ENCODE data around the gene TRIM43.

- TF ChIP-seq, protein P1, sequence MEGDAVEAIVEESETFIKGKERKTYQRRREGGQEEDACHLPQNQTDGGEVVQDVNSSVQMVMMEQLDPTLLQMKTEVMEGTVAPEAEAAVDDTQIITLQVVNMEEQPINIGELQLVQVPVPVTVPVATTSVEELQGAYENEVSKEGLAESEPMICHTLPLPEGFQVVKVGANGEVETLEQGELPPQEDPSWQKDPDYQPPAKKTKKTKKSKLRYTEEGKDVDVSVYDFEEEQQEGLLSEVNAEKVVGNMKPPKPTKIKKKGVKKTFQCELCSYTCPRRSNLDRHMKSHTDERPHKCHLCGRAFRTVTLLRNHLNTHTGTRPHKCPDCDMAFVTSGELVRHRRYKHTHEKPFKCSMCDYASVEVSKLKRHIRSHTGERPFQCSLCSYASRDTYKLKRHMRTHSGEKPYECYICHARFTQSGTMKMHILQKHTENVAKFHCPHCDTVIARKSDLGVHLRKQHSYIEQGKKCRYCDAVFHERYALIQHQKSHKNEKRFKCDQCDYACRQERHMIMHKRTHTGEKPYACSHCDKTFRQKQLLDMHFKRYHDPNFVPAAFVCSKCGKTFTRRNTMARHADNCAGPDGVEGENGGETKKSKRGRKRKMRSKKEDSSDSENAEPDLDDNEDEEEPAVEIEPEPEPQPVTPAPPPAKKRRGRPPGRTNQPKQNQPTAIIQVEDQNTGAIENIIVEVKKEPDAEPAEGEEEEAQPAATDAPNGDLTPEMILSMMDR (IDR thresholded peaks at IDR 0.05) = no peak
- no peak for TF ChIP-seq POLR2A (IDR thresholded peaks at IDR 0.05)
Measured at GRCh38 chr2:95578539-95578938, 13.3 kb upstream of the TRIM43 start.

All from adrenal gland (tissue), 5 donors.